Caco-2 (cell line): Measurements from ENCODE around the gene PCLAF. TPM values are rescaled to one million over a fixed set of nuclear protein-coding genes. Genes with fewer than 3 reads are reported as not detected.

ENCODE experiments used
- BruUV-seq: library from RNA; stranded (reverse); fragments of 400-500 nt; replicated peaks from 2 replicates; lab custom pipeline; 2021; lab: Mats Ljungman, UMichigan
- CTCF ChIA-PET: fragments of 300-600 bp; sonication (Branson Sonifier 250); formaldehyde crosslinking; loops from one replicate; lab custom pipeline; 2022; ENCODE audit warnings: antibody characterized with exemption; lab: Charles Lee
- POLR2A ChIA-PET: fragments of 300-600 bp; sonication (Branson Sonifier 250); formaldehyde crosslinking; loops from one replicate; lab custom pipeline; 2022; ENCODE audit warnings: antibody characterized with exemption; lab: Charles Lee
- DNase-seq, 2 experiments: peaks; one replicate each; pipeline versions ENCODE4 v3.0.0 to v3.0.0-alpha.2; 2020 to 2022
- H3K27me3 ChIP-seq: replicated peaks from 2 replicates; pipeline ENCODE4 v1.6.0; 2011; ENCODE audit warnings: low read length; ENCODE audit not compliant: control insufficient read depth, insufficient read depth
- H3K36me3 ChIP-seq: 2 replicates; pipeline ENCODE4 v1.5.1; 2011; ENCODE audit warnings: low read length; ENCODE audit not compliant: control insufficient read depth, insufficient read depth
- H3K4me1 ChIP-seq: fragments of 250-450 bp; sonication (Bioruptor Pico); 2 replicates; pipeline ENCODE4 v1.5.1; 2020; ENCODE audit warnings: mild to moderate bottlenecking
- H3K4me3 ChIP-seq: 2 replicates; pipeline ENCODE4 v1.5.1; 2011; ENCODE audit warnings: low read depth, mild to moderate bottlenecking, control low read depth, low read length
- H3K9me3 ChIP-seq: fragments of 250-450 bp; sonication (Bioruptor Pico); 2 replicates; pipeline ENCODE4 v1.5.1; 2020; ENCODE audit warnings: mild to moderate bottlenecking, moderate library complexity
- H3K27ac Mint-ChIP-seq: one replicate; pipeline ENCODE4 v1.8.0; 2022; ENCODE audit warnings: mixed read lengths; ENCODE audit not compliant: unreplicated experiment
- H3K27me3 Mint-ChIP-seq: one replicate; pipeline ENCODE4 v1.8.0; 2022; ENCODE audit warnings: mixed read lengths; ENCODE audit not compliant: insufficient read depth, unreplicated experiment
- H3K36me3 Mint-ChIP-seq: one replicate; pipeline ENCODE4 v1.8.0; 2022; ENCODE audit warnings: mild to moderate bottlenecking, mixed read lengths; ENCODE audit not compliant: insufficient read depth, unreplicated experiment
- H3K4me1 Mint-ChIP-seq: one replicate; pipeline ENCODE4 v1.8.0; 2022; ENCODE audit warnings: low read depth, mixed read lengths; ENCODE audit not compliant: unreplicated experiment
- H3K4me3 Mint-ChIP-seq: one replicate; pipeline ENCODE4 v1.8.0; 2022; ENCODE audit warnings: mild to moderate bottlenecking, moderate library complexity, mixed read lengths; ENCODE audit not compliant: unreplicated experiment
- H3K9me3 Mint-ChIP-seq: one replicate; pipeline ENCODE4 v1.8.0; 2022; ENCODE audit warnings: mixed read lengths; ENCODE audit not compliant: unreplicated experiment
- intact Hi-C: fragments of 100-400 bp; cut with micrococcal nuclease; formaldehyde crosslinking; loops from one replicate; pipeline ENCODE4 v1.10.0; 2022; ENCODE audit not compliant: unreplicated experiment
- total RNA-seq: library from RNA; stranded (reverse); gene quantifications from 2 replicates; pipeline ENCODE4 v1.2.3, GENCODE V29; 2022
- TF ChIP-seq, protein P1 (sequence below), 2 experiments: fragments of 200-600 bp in 1 of 2; IDR thresholded peaks; 1 replicate in 1 of 2; 2 replicates in 1 of 2; pipeline versions ENCODE4 v1.5.1 to v1.8.0; 2011 to 2022; ENCODE audit warnings: antibody characterized with exemption in 1 of 2, control low read depth in 1 of 2, inconsistent platforms in 1 of 2, low read depth in 1 of 2, low read length in 1 of 2, mild to moderate bottlenecking in 1 of 2, moderate library complexity in 1 of 2; ENCODE audit not compliant: insufficient read depth in 1 of 2, severe bottlenecking in 1 of 2, unreplicated experiment in 1 of 2

Gene PCLAF
- total RNA-seq, 1 experiment from 2014 or later = 93.7 TPM

DNA sequence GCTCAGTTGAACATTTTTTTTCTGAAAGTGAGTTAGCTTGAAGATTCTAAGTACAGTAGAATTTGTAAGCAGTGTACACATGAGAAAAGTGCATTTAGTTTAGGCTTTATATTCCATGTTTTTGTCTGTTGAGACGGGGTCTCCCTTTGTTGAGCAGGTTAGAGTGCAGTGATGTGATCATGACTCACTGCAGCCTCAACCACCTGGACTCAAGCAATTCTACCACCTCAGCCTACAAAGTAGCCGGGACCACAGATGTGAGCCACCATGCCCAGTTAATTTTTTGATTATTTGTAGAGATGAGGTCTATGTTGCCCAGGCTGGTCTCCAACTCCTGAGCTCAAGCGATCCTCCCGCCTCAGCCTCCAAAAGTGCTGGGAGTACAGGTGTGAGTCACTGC, 20.0 kb downstream of the PCLAF start:
- H3K27me3 Mint-ChIP-seq = no peaks in the 10 kb centered on the region
- Histone ChIP-seq H3K9me3 (0 out of 2 replicates have a peak, but pooled peaks cover 4% of the 10 kb centered on the region), H3K36me3 (no peaks in the 10 kb centered on the region), H3K4me3 (no peak overlapping the region), H3K4me1 (no peaks in the 10 kb centered on the region), H3K27me3 (no peaks in the 10 kb centered on the region)
- no peak for DNase-seq
- H3K4me3 Mint-ChIP-seq = no peak overlapping the region
- intact Hi-C loops = no loop called here
- peaks cover 19% of the 10 kb centered on the region for H3K36me3 Mint-ChIP-seq
- CTCF ChIA-PET = interaction anchor here (0.6 kb wide), 2 partner anchors 115 to 151 kb away, joined by 3 read pairs; no protein-coding TSS in a partner anchor
- H3K4me1 Mint-ChIP-seq = peaks cover 8% of the 10 kb centered on the region
- H3K9me3 Mint-ChIP-seq = no peaks in the 10 kb centered on the region
- H3K27ac Mint-ChIP-seq = no peak overlapping the region
- POLR2A ChIA-PET = no interaction called here
- no TSS peak for BruUV-seq
- TF ChIP-seq, protein P1, sequence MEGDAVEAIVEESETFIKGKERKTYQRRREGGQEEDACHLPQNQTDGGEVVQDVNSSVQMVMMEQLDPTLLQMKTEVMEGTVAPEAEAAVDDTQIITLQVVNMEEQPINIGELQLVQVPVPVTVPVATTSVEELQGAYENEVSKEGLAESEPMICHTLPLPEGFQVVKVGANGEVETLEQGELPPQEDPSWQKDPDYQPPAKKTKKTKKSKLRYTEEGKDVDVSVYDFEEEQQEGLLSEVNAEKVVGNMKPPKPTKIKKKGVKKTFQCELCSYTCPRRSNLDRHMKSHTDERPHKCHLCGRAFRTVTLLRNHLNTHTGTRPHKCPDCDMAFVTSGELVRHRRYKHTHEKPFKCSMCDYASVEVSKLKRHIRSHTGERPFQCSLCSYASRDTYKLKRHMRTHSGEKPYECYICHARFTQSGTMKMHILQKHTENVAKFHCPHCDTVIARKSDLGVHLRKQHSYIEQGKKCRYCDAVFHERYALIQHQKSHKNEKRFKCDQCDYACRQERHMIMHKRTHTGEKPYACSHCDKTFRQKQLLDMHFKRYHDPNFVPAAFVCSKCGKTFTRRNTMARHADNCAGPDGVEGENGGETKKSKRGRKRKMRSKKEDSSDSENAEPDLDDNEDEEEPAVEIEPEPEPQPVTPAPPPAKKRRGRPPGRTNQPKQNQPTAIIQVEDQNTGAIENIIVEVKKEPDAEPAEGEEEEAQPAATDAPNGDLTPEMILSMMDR (IDR thresholded peaks at IDR 0.05; ENCODE audit: insufficient read depth in 1 of 2, low read depth in 1 of 2, low read length in 1 of 2, severe bottlenecking in 1 of 2, unreplicated experiment in 1 of 2) = no peak

DNA sequence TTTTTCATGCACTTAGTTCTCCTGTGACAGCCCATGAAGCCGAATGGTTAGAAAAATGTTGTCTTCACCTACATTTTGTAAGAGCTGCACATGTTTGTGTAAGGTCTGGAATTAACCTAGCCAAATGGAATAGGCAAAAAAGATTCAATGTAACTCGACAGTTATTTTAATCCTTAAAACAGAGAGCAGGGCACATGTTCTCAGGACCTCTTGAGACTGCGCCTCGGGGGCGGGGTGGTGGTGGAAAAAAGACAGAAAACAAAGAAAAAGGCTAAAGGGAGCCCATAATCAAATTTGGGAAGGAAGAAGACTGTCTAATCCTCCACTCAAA, 24.6 kb downstream of the PCLAF start:
- peak overlapping the region; percentile 82 for H3K4me3 Mint-ChIP-seq
- Histone ChIP-seq H3K4me3 (peak overlapping the region; percentile 92), H3K36me3 (no peaks in the 10 kb centered on the region), H3K4me1 (0 out of 2 replicates have a peak, but pooled peaks cover 5% of the 10 kb centered on the region), H3K27me3 (no peaks in the 10 kb centered on the region), H3K9me3 (no peaks in the 10 kb centered on the region)
- intact Hi-C loops = loop anchor here (1.0 kb wide), 3 partner anchors 31 to 158 kb away; partner anchors contain the start of gene TRIP4
- ChIA-PET CTCF (interaction anchor here (0.8 kb wide), 1 partner anchor 193 kb away, joined by 5 read pairs; the partner anchor contains the start of gene PPIB), POLR2A (interaction anchor here (1.0 kb wide), 1 partner anchor 31 kb away, joined by 4 read pairs; the partner anchor contains the start of gene TRIP4)
- no TSS peak for BruUV-seq
- H3K4me1 Mint-ChIP-seq = peaks cover 16% of the 10 kb centered on the region
- peaks cover 15% of the 10 kb centered on the region for H3K36me3 Mint-ChIP-seq
- TF ChIP-seq, protein P1 (IDR thresholded peaks at IDR 0.05; ENCODE audit: insufficient read depth in 1 of 2, low read depth in 1 of 2, low read length in 1 of 2, severe bottlenecking in 1 of 2, unreplicated experiment in 1 of 2) = no peak
- DNase-seq = no peak
- no peaks in the 10 kb centered on the region for H3K27me3 Mint-ChIP-seq
- peak overlapping the region; percentile 87 for H3K27ac Mint-ChIP-seq
- H3K9me3 Mint-ChIP-seq = no peaks in the 10 kb centered on the region

DNA sequence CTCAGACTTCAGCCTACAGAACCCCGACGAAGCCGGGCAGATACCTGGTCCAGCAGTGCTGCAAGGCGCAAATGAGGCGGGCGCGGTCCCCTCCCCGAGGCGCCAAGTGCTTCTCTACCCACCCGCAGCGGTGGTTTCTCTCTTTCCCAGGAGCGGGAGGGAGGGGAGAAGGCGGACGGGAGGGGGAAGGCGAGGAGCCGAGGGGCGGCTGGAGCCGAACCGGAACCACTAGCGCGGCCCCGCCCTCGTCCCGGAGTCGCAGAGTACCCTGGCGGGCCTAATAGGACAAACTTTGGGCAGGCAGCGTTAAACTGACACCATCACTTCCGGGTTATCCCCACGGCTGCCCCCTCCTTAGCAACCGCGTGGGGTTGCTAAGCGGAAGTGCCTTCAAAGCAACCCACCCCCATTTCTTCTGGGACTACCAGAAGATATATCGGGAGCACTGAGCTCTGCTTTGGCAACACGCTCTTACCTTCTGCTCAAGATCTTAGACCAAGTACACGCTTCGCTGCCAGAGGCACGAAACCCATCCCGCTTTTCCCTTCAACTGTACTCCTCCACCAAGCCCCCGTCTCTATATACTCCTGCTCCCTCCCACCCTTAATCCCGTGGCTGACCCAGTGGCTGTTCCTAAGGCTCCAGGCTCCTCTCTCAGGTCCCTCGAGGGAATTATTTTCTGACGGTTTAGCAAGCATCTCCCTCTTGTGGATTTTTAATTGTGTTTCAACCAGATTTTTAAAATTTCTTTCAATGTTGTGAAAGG, 25.1 kb downstream of the PCLAF start, which contains the start of gene CSNK1G1:
TSS of gene CSNK1G1 (minus strand) at position 230 of the 766 bp plus-strand sequence. CDS start 55,674 bp downstream, outside the sequence.
- POLR2A ChIA-PET = interaction anchor here (1.0 kb wide), 1 partner anchor 31 kb away, joined by 4 read pairs; the partner anchor contains the start of gene TRIP4
- Histone ChIP-seq H3K4me1 (0 out of 2 replicates have a peak, but pooled peaks cover 5% of the 10 kb centered on the region), H3K9me3 (no peaks in the 10 kb centered on the region), H3K27me3 (no peaks in the 10 kb centered on the region), H3K36me3 (no peaks in the 10 kb centered on the region), H3K4me3 (peak within 1 kb of the TSS; percentile 92)
- Mint-ChIP-seq H3K36me3 (peaks cover 12% of the 10 kb centered on the region), H3K4me1 (peaks cover 16% of the 10 kb centered on the region), H3K27me3 (no peaks in the 10 kb centered on the region), H3K9me3 (no peaks in the 10 kb centered on the region), H3K4me3 (peak within 1 kb of the TSS; percentile 82), H3K27ac (peak within 1 kb of the TSS; percentile 87)
- TF ChIP-seq, protein P1 (IDR thresholded peaks at IDR 0.05; ENCODE audit: insufficient read depth in 1 of 2, low read depth in 1 of 2, low read length in 1 of 2, severe bottlenecking in 1 of 2, unreplicated experiment in 1 of 2) = peak in 1 of 2 experiments; percentile 28
- CTCF ChIA-PET = interaction anchor here (0.6 to 0.8 kb wide), 3 partner anchors 31 to 193 kb away, joined by 3 to 5 read pairs (median 4); partner anchors contain the start of gene PPIB
- BruUV-seq = no TSS peak
- DNase-seq = peak; percentile 95 to 96
- intact Hi-C loops = loop anchor here (1.0 kb wide), 3 partner anchors 31 to 158 kb away; partner anchors contain the start of gene TRIP4
